Midbrain (tissue), 1 donor: ENCODE measurements around the gene RNF103.
"Not testable (repeated sequence)": the region's sequence is repeated elsewhere in the genome, so short reads cannot be mapped to it uniquely, and the experiment has no call there.

Source experiments
- DNase-seq: peaks from one replicate; lab custom pipeline; 2025; lab: John Stamatoyannopoulos, UW

The RNF103 gene

DNA sequence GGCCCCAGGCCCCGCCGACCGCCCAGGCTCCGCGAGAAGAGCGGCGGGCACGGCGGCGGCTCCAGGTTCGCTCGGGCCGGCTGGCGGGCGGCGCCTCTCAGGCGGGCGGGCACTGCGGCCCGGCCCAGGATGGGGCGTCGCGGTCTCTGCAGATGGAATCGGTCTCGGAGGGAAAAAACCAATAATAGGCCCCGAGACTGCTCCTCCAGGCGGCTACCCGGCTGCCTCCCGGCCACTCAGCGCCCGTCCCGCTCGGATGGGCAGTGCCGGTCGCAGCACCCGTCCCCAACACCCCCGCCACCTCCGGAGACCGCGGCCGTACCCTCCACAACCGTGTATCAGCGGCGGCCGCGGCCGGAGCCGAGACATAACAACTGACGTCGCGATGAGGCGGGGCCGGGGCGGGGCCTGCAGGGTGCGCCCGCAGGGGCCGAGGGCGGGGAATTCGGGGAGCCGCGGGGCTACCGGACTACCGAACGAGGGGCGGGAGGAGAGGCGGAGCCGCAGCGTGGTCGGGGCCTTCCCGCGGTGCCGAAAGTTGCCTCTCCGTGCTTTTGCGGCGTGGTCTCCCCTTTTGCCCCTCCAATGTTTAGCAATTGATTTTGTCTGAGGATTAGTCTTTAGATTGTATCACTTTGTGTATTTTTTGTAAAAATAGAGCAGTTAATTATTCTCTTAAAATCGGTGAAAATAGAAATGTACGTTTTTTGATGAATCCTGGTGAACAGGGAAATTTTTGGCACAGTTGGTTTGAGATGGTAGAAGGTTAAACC lies at the start of gene RNF103:
RNF103 (minus strand) TSS at position 372 of the 773 bp plus-strand sequence. CDS start 979 bp downstream, outside the sequence.
- DNase-seq = peak; percentile 96

- no peak for DNase-seq
Measured at GRCh38 chr2:86673011-86673410, 49.3 kb upstream of the RNF103 start.

DNA sequence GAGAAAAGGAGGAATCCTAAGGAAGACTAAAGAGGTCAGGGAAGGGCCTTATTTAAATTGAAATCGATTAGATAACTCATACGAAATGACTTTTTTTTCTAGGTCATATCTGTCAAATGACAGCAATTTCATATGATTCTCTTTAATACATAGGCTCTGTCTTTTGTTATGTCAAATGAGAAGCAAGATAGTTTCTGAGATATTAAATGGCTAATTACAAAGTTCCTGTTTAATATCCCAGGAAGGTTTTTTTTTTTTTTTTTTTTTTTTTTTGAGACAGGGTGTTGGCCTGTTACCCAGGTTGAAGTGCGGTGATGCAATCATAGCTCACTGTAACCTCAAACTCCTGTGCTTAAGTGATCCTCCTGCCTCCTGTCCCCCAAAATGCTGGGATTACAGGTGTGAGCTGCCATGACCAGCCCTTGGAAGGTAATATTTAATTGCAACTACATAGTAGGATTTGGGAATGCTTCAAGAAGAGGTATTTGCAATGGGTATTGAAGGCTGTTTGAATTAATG lies 48.4 kb upstream of the RNF103 start:
- DNase-seq = no peak

GRCh38 chr2:86671337-86671981 lies 47.8 kb upstream of the RNF103 start:
- no peak for DNase-seq

GRCh38 chr2:86669323-86669722 lies 45.7 kb upstream of the RNF103 start:
- not testable (repeated sequence) for DNase-seq

GRCh38 chr2:86661333-86661732 lies 37.7 kb upstream of the RNF103 start:
- DNase-seq = no peak

DNA sequence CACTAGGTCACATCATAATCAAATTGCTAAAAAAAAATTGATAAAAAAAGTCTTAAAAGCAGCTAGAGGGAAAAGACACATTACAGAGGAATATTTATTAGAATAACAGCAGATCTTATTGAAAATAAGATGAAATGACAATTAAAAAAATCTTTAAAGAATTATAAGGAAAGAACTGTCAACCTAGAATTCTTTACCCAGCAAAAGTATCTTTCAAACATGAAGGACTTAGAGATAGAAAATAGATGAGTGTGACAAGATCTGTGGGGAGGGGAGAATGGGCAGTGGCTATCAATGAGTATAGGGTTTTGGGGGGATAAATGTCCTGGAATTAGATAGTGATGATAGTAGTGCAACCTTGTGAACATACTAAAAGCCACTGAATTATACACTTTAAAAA lies 26.5 kb upstream of the RNF103 start:
- DNase-seq = no peak

- no peak for DNase-seq
Measured at GRCh38 chr2:86649119-86649947, 25.7 kb upstream of the RNF103 start.

DNA sequence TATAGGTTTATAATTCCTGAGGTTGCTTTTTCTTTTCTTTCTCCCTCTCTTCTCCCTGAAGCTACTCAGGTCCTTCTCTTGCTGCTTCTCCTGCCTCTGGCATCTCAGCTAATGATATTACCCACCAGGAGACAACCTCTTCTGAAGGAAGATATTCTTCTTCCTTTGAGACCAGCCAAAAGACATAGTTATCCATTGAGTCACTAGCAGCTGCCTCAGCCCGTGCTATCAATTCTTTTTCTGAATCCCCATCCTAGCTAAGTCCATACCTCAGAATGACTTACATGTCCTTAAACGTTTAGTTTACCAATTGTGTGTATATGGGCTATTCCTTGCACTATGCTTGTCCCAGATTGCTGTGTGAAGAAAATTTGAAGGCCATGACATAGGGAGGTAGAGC lies 25.0 kb upstream of the RNF103 start:
- no peak for DNase-seq

DNA sequence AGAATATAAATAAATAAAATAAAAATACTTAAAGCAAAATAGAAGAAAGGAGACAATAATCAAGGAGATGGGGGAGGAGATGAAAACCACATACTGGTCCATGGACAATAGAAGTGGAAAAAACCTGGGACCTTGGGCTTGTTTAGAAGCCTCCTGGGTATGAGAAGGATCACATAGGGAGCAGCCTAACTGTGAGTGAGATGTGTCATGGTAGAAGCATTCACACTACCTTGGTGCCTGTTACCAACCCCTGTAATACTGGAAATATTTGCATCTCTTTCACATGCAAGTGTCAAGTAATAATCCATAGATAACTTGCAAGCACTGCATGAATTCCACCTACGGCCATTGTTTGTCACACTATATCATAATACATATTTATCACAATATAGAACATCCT lies 23.2 kb upstream of the RNF103 start:
- no peak for DNase-seq

DNA sequence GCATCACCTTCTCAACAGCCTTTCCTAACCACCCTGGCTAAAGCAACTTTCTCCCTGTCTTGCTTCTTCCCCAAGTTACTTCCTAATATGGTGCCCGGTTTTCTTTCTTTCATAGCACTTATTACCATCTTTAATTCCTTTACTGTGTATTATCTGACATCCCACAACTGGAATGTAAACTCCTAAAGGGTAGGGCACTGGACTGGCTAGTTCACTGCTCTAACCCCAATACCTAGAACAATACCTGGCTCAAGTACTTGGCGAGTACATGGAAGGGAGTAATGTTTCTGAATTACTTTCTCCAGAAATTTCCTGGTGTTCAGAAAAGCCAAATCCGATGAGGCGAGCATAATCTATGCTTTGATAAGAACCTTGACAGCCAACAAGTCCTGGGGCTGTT lies 22.7 kb upstream of the RNF103 start:
- no peak for DNase-seq

GRCh38 chr2:86645752-86646151 lies 22.1 kb upstream of the RNF103 start:
- no peak for DNase-seq

DNA sequence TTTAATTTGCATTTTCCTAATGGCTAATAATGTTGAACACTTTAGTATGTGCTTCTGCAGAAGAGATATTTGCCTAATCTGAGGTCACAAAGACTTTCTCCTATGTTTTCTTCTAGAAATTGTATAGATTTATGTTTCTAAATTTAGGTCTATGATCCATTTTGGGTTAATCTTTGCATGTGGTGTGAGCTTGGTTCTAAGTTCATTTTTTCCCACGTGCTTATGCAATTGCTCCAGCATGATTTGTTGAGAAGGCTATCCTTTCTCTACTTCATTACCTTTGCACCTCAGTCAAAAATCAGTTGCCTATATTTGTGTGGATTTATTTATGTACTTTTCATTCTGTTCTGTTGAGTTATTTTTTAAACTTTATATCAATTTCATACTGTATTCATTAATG lies 15.0 kb upstream of the RNF103 start:
- no peak for DNase-seq

DNA sequence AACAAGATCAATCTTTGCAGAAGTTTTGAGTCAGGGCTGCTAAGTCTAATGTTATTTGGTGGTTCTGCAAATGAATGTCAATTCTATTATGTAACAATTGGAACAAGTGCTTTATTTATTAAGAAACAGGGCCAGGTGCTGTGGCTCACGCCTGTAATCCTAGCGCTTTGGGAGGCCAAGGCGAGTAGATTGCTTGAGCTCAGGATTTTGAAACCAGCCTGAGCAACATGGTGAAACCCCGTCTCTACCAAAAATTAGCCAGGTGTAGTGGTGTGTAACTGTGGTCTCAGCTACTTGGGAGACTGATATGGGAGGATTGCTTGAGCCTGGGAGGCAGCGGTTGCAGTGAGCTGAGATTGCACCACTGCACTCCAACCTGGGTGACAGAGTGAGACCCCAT lies 13.2 kb upstream of the RNF103 start:
- no peak for DNase-seq

GRCh38 chr2:86634352-86634751 lies 10.7 kb upstream of the RNF103 start:
- DNase-seq = no peak

DNA sequence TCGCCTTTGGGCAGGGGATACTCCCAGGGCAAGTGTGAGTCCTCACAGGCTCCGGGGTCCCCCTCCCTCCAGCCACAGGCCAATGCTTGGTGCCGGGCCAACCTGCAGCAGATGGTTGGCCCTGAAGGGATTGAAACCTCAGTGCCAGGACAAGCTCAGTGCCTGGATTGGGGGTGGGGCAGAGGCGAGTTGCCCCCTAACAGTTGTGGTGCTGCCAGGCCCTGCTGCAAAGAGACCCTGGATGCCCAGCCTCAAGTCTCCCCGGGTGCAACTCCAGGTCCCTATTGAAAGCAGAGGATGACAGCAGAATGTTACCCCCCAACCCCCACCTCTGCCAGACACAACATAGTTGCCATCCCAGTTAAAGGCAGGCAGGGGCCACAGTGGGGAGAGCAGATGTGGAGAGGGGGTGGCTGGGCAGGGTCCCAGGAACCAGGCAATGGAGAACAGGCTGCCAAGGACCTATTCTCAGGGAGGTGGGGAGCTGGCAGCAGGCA lies 9.5 kb upstream of the RNF103 start:
- no peak for DNase-seq

DNA sequence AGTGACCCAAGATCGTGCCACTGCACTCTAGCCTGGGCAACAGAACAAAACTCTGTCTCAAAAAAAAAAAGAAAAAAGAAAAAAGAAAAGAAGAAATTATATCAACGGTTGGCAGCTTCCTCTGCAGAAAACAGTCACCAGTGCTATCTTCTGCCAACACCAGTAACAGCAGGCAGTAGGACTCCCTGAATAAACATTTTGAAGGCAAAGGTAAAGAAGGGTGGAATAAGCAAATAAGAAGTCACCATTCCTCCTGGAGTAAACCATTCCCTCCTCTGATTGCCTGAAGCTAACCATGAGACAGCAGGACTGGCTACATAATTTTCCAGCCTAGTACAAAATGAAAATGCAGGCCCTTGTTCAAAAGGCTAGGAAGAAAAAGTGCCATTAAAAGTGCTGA lies 9.0 kb upstream of the RNF103 start:
- no peak for DNase-seq

- no peak for DNase-seq
Measured at GRCh38 chr2:86631846-86632485, 8.3 kb upstream of the RNF103 start.

GRCh38 chr2:86628091-86628522 lies 4.4 kb upstream of the RNF103 start:
- DNase-seq = no peak

GRCh38 chr2:86627550-86627949 lies 3.9 kb upstream of the RNF103 start:
- DNase-seq = no peak

GRCh38 chr2:86625096-86625495 lies 1.4 kb upstream of the RNF103 start:
- peak; percentile 57 for DNase-seq

DNA sequence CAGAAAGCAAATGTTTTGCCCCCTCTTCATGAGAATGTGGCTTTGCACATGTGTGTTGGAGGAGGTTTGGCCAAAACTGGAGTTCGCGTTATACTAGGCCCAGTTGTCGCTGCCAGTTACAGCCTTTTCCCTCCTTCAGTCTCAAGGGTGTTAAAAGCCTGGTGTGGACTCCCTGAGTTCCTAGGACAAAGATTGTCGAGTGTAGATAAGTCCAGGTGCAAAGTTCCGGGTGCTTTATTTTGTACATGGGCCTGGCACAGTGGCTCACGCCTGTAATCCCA lies 542 bp upstream of the RNF103 start:
- peak; percentile 57 for DNase-seq
